ENCODE measurements around the gene SLC16A10.
"Not testable (repeated sequence)": the region's sequence is repeated elsewhere in the genome, so short reads cannot be mapped to it uniquely, and the experiment has no call there.

SLC16A10 gene

DNA sequence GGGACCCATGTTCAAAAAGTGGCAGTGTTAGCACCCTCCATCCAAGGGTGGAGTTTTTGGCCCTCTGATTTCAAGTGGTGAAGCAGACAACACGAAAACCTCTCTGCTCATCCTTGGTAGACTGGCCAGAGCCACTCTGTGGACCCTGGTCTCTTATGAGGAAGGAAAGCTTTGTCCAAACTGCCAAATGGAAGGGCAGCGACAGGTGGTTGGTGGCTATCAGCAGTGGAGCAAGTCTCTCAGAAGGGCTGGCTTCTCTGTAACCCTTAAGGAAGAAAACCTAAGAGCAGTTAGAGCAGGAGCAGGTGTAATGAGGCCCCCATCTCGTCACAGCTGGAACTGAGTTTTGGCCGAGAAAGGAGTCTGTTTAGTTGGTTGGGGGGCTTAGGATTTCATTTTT, 155.8 kb downstream of the SLC16A10 start:
- ChIA-PET CTCF (interaction anchor here (0.8 kb wide), 1 partner anchor 215 kb away, joined by 3 read pairs; no protein-coding TSS in a partner anchor), POLR2A (no interaction called here)
- TF ChIP-seq NFRKB (IDR thresholded peaks at IDR 0.05) (no peak), ZNF384 (IDR thresholded peaks at IDR 0.05) (no peak), SP1 (IDR thresholded peaks at IDR 0.05) (no peak), FOXK2 (IDR thresholded peaks at IDR 0.05) (no peak), HDGF (IDR thresholded peaks at IDR 0.05; ENCODE audit: borderline replicate concordance) (no peak), TARDBP (IDR thresholded peaks at IDR 0.05) (no peak), BHLHE40 (IDR thresholded peaks at IDR 0.05; ENCODE audit: borderline replicate concordance) (no peak), LEF1 (IDR thresholded peaks at IDR 0.05; ENCODE audit: borderline replicate concordance) (no peak), FOXM1 (IDR thresholded peaks at IDR 0.05; ENCODE audit: borderline replicate concordance) (no peak), SUZ12 (IDR thresholded peaks at IDR 0.05) (no peak), CTBP1 (IDR thresholded peaks at IDR 0.05; ENCODE audit: borderline replicate concordance) (no peak), ELF4 (IDR thresholded peaks at IDR 0.05) (no peak), FOXA1 (IDR thresholded peaks at IDR 0.05) (no peak), ARNT (IDR thresholded peaks at IDR 0.05) (no peak), L3MBTL2 (conservative IDR thresholded peaks at IDR 0.05) (no peak)
- TF ChIP-seq, protein P1, sequence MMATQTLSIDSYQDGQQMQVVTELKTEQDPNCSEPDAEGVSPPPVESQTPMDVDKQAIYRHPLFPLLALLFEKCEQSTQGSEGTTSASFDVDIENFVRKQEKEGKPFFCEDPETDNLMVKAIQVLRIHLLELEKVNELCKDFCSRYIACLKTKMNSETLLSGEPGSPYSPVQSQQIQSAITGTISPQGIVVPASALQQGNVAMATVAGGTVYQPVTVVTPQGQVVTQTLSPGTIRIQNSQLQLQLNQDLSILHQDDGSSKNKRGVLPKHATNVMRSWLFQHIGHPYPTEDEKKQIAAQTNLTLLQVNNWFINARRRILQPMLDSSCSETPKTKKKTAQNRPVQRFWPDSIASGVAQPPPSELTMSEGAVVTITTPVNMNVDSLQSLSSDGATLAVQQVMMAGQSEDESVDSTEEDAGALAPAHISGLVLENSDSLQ (IDR thresholded peaks at IDR 0.05), result no peak
- DNase-seq (ENCODE audit: extremely low spot score), result no peak

DNA sequence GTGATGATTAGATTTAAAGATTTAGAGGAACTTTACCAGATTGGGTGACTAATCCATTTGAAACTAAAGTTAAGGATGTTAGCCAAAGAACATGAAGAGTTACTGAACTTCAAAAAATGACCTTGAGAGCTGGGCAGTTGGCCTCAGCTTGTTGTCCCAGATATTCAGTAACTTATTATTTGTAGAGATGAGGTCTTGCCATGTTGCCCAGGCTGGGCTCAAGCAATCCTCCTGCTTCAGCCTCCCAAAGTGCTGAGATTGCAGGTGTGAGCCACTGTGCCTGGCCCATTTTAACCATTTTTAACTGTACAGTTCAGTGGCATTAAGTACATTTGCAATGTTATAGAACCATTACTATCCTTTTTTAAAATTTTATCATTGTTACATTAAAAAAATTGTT, 161.5 kb downstream of the SLC16A10 start:
- CTCF ChIA-PET, result interaction anchor here (0.7 kb wide), 2 partner anchors 38 to 794 kb away, joined by 3 read pairs; no protein-coding TSS in a partner anchor
- no peak for TF ChIP-seq FOXK2 (IDR thresholded peaks at IDR 0.05)
- TF ChIP-seq CTBP1 (IDR thresholded peaks at IDR 0.05; ENCODE audit: borderline replicate concordance), result no peak
- no peak for TF ChIP-seq LEF1 (IDR thresholded peaks at IDR 0.05; ENCODE audit: borderline replicate concordance)
- no peak for DNase-seq (ENCODE audit: extremely low spot score)
- POLR2A ChIA-PET, result no interaction called here

DNA sequence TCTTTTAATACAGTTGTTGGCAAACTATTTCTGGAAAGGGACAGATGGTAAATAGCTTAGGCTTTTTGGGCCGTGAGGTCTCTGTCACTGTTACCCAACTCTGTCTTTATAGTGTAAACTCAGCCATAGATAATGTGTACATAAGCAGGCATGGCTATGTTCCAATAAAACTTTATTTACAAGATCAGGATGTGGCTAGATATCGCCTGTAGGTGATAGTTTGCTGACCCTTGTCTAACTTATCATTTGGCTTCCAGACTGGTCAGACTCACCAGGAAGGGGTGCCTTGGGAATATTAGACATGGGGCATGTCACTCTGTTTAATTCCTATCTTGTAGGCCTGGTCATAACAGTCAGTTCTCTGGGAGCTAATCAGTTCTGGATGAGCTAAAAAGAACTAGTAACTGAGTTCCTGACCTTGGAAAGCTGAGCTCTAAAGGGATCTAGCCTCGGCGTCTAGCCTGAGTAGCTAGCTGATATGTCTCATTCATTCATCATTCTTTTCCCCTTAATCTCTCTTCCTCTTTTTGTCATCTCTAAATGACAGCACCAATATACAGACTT, 163.6 kb downstream of the SLC16A10 start:
- POLR2A ChIA-PET, result no interaction called here
- DNase-seq (ENCODE audit: extremely low spot score), result no peak
- CTCF ChIA-PET, result interaction anchor here (0.5 to 1.4 kb wide), 2 partner anchors 8 to 237 kb away, joined by 3 read pairs; a partner anchor contains a TSS
- TF ChIP-seq LEF1 (IDR thresholded peaks at IDR 0.05; ENCODE audit: borderline replicate concordance) (no peak), L3MBTL2 (conservative IDR thresholded peaks at IDR 0.05) (no peak), TARDBP (IDR thresholded peaks at IDR 0.05) (no peak), ZNF384 (IDR thresholded peaks at IDR 0.05) (no peak), NFRKB (IDR thresholded peaks at IDR 0.05) (no peak), SUZ12 (IDR thresholded peaks at IDR 0.05) (no peak), HDGF (IDR thresholded peaks at IDR 0.05; ENCODE audit: borderline replicate concordance) (no peak), ELF4 (IDR thresholded peaks at IDR 0.05) (no peak), CTBP1 (IDR thresholded peaks at IDR 0.05; ENCODE audit: borderline replicate concordance) (no peak), ARNT (IDR thresholded peaks at IDR 0.05) (no peak), SP1 (IDR thresholded peaks at IDR 0.05) (no peak)
- TF ChIP-seq, protein P1 (IDR thresholded peaks at IDR 0.05), result no peak

DNA sequence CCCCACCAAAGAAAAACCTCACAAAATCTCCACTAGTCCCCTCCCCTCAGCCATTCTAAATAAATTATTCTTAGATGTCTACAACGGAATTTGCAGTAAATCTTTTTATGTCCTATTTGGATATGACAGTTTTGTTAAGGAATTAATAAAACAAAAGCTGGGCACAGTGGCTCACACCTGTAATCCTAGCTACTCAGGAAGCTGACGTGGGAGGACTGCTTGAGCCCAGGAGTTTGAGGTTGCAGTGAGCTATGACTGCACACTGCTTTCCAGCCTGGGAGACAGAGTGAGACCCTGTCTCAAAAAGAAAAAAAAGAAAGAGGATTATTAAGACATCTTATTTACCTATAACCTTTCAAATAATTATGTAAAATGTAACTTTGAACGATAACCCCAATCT, 165.4 kb downstream of the SLC16A10 start:
- DNase-seq (ENCODE audit: extremely low spot score), result no peak
- POLR2A ChIA-PET, result no interaction called here
- TF ChIP-seq SUZ12 (IDR thresholded peaks at IDR 0.05), result no peak
- TF ChIP-seq ARNT (IDR thresholded peaks at IDR 0.05), result no peak
- no peak for TF ChIP-seq HDGF (IDR thresholded peaks at IDR 0.05; ENCODE audit: borderline replicate concordance)
- TF ChIP-seq BHLHE40 (IDR thresholded peaks at IDR 0.05; ENCODE audit: borderline replicate concordance), result no peak
- no peak for TF ChIP-seq SP1 (IDR thresholded peaks at IDR 0.05)
- CTCF ChIA-PET, result interaction anchor here (0.5 kb wide), 1 partner anchor 17 kb away, joined by 3 read pairs; no protein-coding TSS in a partner anchor

DNA sequence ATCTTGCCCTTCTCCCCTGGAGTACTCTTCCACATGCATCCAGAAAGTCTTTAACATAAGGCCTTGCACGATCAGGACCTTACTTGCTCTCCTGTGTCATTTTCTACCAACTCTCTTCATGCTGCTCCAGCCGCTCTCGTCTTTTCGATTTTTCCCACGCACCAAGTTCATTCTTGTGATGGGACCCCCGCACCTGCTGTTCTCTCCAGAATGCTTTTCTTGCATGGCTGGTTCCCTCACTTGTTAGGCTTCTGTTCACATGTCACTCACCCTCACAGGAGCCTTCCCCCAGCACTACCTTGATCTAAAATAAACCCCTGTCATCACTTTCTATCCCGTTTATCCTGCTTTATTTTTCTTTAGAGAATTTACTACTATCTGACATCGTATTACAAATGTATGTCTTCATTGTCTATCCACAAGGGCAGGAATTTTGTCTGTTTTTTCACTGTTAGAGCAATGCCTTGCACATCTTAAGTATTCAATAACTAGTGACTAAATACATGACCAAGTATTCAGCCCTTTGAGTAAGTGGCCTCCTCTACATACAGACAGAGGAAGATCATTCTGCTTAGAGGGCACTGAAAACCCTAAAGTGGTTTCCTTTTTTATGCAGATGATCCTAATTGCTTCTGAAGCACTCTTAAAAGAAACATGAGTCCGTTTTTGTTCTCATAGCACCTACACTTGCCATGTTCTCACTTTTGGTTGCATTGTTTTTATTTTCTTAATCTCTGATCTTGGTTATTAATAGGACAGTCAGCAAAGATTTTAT, 166.9 kb downstream of the SLC16A10 start:
- DNase-seq (ENCODE audit: extremely low spot score), result no peak
- no peak for TF ChIP-seq ZNF384 (IDR thresholded peaks at IDR 0.05)
- TF ChIP-seq TARDBP (IDR thresholded peaks at IDR 0.05), result no peak
- TF ChIP-seq, protein P1 (IDR thresholded peaks at IDR 0.05), result no peak
- TF ChIP-seq LEF1 (IDR thresholded peaks at IDR 0.05; ENCODE audit: borderline replicate concordance), result no peak
- no peak for TF ChIP-seq FOXK2 (IDR thresholded peaks at IDR 0.05)
- no peak for TF ChIP-seq L3MBTL2 (conservative IDR thresholded peaks at IDR 0.05)
- no peak for TF ChIP-seq ELF4 (IDR thresholded peaks at IDR 0.05)
- no peak for TF ChIP-seq NFRKB (IDR thresholded peaks at IDR 0.05)
- TF ChIP-seq FOXM1 (IDR thresholded peaks at IDR 0.05; ENCODE audit: borderline replicate concordance), result no peak
- no peak for TF ChIP-seq SP1 (IDR thresholded peaks at IDR 0.05)
- TF ChIP-seq FOXA1 (IDR thresholded peaks at IDR 0.05), result no peak
- TF ChIP-seq CTBP1 (IDR thresholded peaks at IDR 0.05; ENCODE audit: borderline replicate concordance), result no peak
- TF ChIP-seq BHLHE40 (IDR thresholded peaks at IDR 0.05; ENCODE audit: borderline replicate concordance), result no peak
- no peak for TF ChIP-seq HDGF (IDR thresholded peaks at IDR 0.05; ENCODE audit: borderline replicate concordance)
- ChIA-PET CTCF (no interaction called here), POLR2A (no interaction called here)

DNA sequence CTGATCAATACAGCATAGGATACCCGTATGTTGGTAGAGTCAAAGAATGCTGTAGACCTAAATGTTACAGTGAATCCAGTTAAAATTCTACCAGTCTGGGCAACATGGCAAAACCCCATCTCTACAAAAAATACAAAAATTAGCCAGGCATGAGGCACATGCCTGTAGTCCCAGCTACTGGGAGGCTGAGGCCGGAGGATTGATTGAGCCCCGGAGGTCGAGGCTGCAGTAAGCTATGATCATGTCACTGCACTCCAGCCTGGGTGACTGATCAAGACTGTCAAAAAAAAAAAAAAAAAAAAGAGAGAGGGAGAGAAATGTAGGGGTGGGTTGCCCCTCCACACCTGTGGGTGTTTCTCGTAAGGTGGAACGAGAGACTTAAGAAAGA, 167.5 kb downstream of the SLC16A10 start:
- ChIA-PET POLR2A (no interaction called here), CTCF (no interaction called here)
- TF ChIP-seq LEF1 (IDR thresholded peaks at IDR 0.05; ENCODE audit: borderline replicate concordance) (no peak), L3MBTL2 (conservative IDR thresholded peaks at IDR 0.05) (no peak), ZNF384 (IDR thresholded peaks at IDR 0.05) (no peak), FOXK2 (IDR thresholded peaks at IDR 0.05) (no peak), FOXA1 (IDR thresholded peaks at IDR 0.05) (no peak), SUZ12 (IDR thresholded peaks at IDR 0.05) (no peak), FOXM1 (IDR thresholded peaks at IDR 0.05; ENCODE audit: borderline replicate concordance) (no peak)
- no peak for DNase-seq (ENCODE audit: extremely low spot score)

DNA sequence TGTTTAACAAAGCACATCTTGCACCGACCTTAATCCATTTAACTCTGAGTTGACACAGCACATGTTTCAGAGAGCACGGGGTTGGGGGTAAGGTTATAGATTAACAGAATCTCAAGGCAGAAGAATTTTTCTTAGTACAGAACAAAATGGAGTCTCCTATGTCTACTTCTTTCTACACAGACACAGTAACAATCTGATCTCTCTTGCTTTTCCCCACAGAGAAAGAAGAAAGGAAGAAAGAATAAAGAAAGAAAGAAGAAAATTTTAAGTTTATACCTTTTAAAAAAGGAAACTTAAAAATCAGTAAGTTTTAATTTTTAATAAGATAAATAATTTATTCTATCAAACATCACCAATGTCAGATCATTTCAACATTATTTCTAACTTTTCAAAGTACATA, 168.5 kb downstream of the SLC16A10 start:
- CTCF ChIA-PET, result not testable (repeated sequence)

More for the DNA sequence above, 168.5 kb downstream of the SLC16A10 start:
- POLR2A ChIA-PET; DNase-seq (ENCODE audit: extremely low spot score): not testable (repeated sequence)
